GM12878 (cell line): ENCODE data around the gene PTPRF.

Source experiments
- BHLHE40 ChIP-seq, 2 experiments: fragments of 450-650 bp in 1 of 2; IDR thresholded peaks; 2 replicates each; pipeline ENCODE4 v1.6.1; 2011 to 2017; ENCODE audit warnings: low read depth in 2 of 2, borderline replicate concordance in 1 of 2, improper control_type of control experiment in 1 of 2, low read length in 1 of 2, mild to moderate bottlenecking in 1 of 2
- CBFB ChIP-seq: IDR thresholded peaks from 2 replicates; pipeline ENCODE4 v1.6.1; 2016; ENCODE audit warnings: antibody characterized with exemption, low read depth
- CBX3 ChIP-seq: fragments of 200-600 bp; sonication (generic); IDR thresholded peaks from 2 replicates; pipeline ENCODE4 v1.6.1; 2016; ENCODE audit warnings: low read depth, borderline replicate concordance
- CHD1 ChIP-seq: IDR thresholded peaks from 2 replicates; pipeline ENCODE4 v1.6.1; 2012; ENCODE audit warnings: low read depth, low read length, improper control_type of control experiment
- CHD2 ChIP-seq: IDR thresholded peaks from 2 replicates; pipeline ENCODE4 v1.6.1; 2011; ENCODE audit warnings: low read depth, low read length, improper control_type of control experiment, borderline replicate concordance
- EED ChIP-seq: sonication (generic); IDR thresholded peaks from 2 replicates; pipeline ENCODE4 v1.6.1; 2016; ENCODE audit warnings: antibody characterized with exemption, low read depth
- PML ChIP-seq: IDR thresholded peaks from 2 replicates; pipeline ENCODE4 v1.6.1; 2012; ENCODE audit warnings: low read length, inconsistent platforms
- POLR2A ChIP-seq: IDR thresholded peaks from 2 replicates; pipeline ENCODE4 v1.6.1; 2011; ENCODE audit warnings: low read depth, mild to moderate bottlenecking, low read length
- RELA ChIP-seq: fragments of 450-650 bp; IDR thresholded peaks from 2 replicates; pipeline ENCODE4 v1.8.0; 2014; ENCODE audit warnings: borderline replicate concordance; ENCODE audit not compliant: partially characterized antibody
- TARDBP ChIP-seq: IDR thresholded peaks from 2 replicates; pipeline ENCODE4 v1.6.1; 2016; ENCODE audit warnings: borderline replicate concordance
- ZNF274 ChIP-seq: IDR thresholded peaks from one replicate; pipeline ENCODE4 v1.8.0; 2011; ENCODE audit not compliant: insufficient read length, insufficient read depth
- TF ChIP-seq, protein P1 (sequence below): IDR thresholded peaks from 2 replicates; pipeline ENCODE4 v1.6.1; 2012; ENCODE audit warnings: low read depth, low read length, improper control_type of control experiment
- TF ChIP-seq, protein P2 (sequence below): IDR thresholded peaks from 2 replicates; pipeline ENCODE4 v1.6.1; 2011; ENCODE audit warnings: low read depth, mild to moderate bottlenecking, low read length, moderate library complexity, borderline replicate concordance; ENCODE audit errors: extremely low read depth
- TF ChIP-seq, protein P3 (sequence below), 3 experiments: IDR thresholded peaks in 2 of 3; conservative IDR thresholded peaks in 1 of 3; 2 replicates each; pipeline ENCODE4 v1.5.1; 2011; ENCODE audit warnings: low read depth in 3 of 3, low read length in 3 of 3, mild to moderate bottlenecking in 3 of 3, control low read depth in 2 of 3, moderate library complexity in 2 of 3, inconsistent platforms in 1 of 3, mixed read lengths in 1 of 3; ENCODE audit not compliant: control insufficient read depth in 2 of 3, insufficient read depth in 1 of 3; ENCODE audit errors: extremely low read depth in 1 of 3

DNA sequence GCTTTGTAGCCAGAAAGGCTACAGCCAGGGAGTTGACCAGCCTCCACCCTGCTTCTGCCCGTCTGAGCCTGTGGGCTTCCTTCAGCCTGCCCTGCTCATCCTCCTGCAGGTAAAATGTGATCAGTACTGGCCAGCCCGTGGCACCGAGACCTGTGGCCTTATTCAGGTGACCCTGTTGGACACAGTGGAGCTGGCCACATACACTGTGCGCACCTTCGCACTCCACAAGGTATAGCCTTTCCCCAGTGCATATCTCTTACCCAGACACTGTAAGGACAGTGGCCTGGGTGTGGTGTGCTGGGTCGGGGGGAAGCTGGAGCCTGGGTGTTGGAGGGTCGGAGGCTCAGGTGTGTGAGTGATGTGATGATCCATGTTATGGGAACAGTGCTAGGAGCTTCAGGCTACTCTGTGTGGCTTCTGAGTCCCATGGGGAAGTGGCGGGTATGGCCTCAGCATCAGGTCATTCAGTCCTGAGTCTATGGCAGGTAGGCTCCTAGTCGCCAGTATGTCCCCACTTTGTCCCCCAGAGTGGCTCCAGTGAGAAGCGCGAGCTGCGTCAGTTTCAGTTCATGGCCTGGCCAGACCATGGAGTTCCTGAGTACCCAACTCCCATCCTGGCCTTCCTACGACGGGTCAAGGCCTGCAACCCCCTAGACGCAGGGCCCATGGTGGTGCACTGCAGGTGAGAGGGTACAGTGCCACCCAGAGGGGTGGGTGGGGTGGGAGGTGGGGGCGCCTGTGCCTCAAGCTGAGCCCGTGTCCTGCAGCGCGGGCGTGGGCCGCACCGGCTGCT lies 88.0 kb downstream of the PTPRF start:
- no peak for TF ChIP-seq BHLHE40 (IDR thresholded peaks at IDR 0.05; ENCODE audit: borderline replicate concordance in 1 of 2, low read depth in 2 of 2, low read length in 1 of 2)
- TF ChIP-seq, protein P1, sequence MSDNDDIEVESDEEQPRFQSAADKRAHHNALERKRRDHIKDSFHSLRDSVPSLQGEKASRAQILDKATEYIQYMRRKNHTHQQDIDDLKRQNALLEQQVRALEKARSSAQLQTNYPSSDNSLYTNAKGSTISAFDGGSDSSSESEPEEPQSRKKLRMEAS: no peak
- TF ChIP-seq, protein P2, sequence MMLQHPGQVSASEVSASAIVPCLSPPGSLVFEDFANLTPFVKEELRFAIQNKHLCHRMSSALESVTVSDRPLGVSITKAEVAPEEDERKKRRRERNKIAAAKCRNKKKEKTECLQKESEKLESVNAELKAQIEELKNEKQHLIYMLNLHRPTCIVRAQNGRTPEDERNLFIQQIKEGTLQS: no peak
- TF ChIP-seq, protein P3, sequence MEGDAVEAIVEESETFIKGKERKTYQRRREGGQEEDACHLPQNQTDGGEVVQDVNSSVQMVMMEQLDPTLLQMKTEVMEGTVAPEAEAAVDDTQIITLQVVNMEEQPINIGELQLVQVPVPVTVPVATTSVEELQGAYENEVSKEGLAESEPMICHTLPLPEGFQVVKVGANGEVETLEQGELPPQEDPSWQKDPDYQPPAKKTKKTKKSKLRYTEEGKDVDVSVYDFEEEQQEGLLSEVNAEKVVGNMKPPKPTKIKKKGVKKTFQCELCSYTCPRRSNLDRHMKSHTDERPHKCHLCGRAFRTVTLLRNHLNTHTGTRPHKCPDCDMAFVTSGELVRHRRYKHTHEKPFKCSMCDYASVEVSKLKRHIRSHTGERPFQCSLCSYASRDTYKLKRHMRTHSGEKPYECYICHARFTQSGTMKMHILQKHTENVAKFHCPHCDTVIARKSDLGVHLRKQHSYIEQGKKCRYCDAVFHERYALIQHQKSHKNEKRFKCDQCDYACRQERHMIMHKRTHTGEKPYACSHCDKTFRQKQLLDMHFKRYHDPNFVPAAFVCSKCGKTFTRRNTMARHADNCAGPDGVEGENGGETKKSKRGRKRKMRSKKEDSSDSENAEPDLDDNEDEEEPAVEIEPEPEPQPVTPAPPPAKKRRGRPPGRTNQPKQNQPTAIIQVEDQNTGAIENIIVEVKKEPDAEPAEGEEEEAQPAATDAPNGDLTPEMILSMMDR (IDR thresholded peaks at IDR 0.05 in 2 of 3, conservative IDR thresholded peaks at IDR 0.05 in 1 of 3; ENCODE audit: control insufficient read depth in 2 of 3, extremely low read depth in 1 of 3, insufficient read depth in 1 of 3, low read depth in 3 of 3, low read length in 3 of 3): no peak
- TF ChIP-seq POLR2A: no peak
- no peak for TF ChIP-seq PML
- no peak for TF ChIP-seq CBX3
- TF ChIP-seq CBFB: no peak
- TF ChIP-seq TARDBP: no peak
- TF ChIP-seq ZNF274: no peak
- TF ChIP-seq CHD1: no peak
- no peak for TF ChIP-seq RELA
- no peak for TF ChIP-seq CHD2
- TF ChIP-seq EED: no peak
